HEK293T (cell line): ENCODE measurements around the gene SMIM7.

ENCODE experiments used
- BHLHE40 ChIP-seq: fragments of 450-650 bp; IDR thresholded peaks from 2 replicates; pipeline ENCODE4 v1.6.1; 2016; ENCODE audit warnings: mild to moderate bottlenecking, moderate library complexity, borderline replicate concordance
- FOXM1 ChIP-seq: fragments of 450-650 bp; IDR thresholded peaks from 2 replicates; pipeline ENCODE4 v1.6.1; 2017; ENCODE audit warnings: mild to moderate bottlenecking, borderline replicate concordance
- LEF1 ChIP-seq: fragments of 450-650 bp; IDR thresholded peaks from 2 replicates; pipeline ENCODE4 v1.6.1; 2017; ENCODE audit warnings: mild to moderate bottlenecking, borderline replicate concordance
- SP1 ChIP-seq: fragments of 450-650 bp; IDR thresholded peaks from 2 replicates; pipeline ENCODE4 v1.6.1; 2017
- TARDBP ChIP-seq: fragments of 450-650 bp; IDR thresholded peaks from 2 replicates; pipeline ENCODE4 v1.6.1; 2016

- TF ChIP-seq SP1, result no peak
- no peak for TF ChIP-seq BHLHE40
- no peak for TF ChIP-seq TARDBP
- no peak for TF ChIP-seq LEF1
- TF ChIP-seq FOXM1, result no peak
Measured at GRCh38 chr19:16659832-16660708, at the start of gene SMIM7.
